Right lobe of liver (tissue), 4 donors: ENCODE results near the gene PFKL.

Experiments
- POLR2A ChIP-seq: fragments of 450-650 bp; IDR thresholded peaks from one replicate; pipeline ENCODE4 v1.6.1; 2017; ENCODE audit warnings: antibody characterized with exemption, mild to moderate bottlenecking
- TF ChIP-seq, protein P1 (sequence below), 4 donors: fragments of 200-600 bp in 3 of 4; fragments of 450-650 bp in 1 of 4; IDR thresholded peaks; one replicate each; pipeline versions ENCODE4 v1.5.1 to v1.8.0; 2016 to 2022; ENCODE audit warnings: antibody characterized with exemption in 4 of 4, mild to moderate bottlenecking in 2 of 4
- donor health status: DM: no; HTN: no; CAD: no.
- donor health status: DM: no; HTN: no; CAD: no.
- donor health status: DM: no; HTN: yes; CAD: no.

- TF ChIP-seq, protein P1, sequence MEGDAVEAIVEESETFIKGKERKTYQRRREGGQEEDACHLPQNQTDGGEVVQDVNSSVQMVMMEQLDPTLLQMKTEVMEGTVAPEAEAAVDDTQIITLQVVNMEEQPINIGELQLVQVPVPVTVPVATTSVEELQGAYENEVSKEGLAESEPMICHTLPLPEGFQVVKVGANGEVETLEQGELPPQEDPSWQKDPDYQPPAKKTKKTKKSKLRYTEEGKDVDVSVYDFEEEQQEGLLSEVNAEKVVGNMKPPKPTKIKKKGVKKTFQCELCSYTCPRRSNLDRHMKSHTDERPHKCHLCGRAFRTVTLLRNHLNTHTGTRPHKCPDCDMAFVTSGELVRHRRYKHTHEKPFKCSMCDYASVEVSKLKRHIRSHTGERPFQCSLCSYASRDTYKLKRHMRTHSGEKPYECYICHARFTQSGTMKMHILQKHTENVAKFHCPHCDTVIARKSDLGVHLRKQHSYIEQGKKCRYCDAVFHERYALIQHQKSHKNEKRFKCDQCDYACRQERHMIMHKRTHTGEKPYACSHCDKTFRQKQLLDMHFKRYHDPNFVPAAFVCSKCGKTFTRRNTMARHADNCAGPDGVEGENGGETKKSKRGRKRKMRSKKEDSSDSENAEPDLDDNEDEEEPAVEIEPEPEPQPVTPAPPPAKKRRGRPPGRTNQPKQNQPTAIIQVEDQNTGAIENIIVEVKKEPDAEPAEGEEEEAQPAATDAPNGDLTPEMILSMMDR (IDR thresholded peaks at IDR 0.05): no peak
- TF ChIP-seq POLR2A: no peak
Observed at GRCh38 chr21:44356160-44356559, 56.3 kb downstream of the PFKL start.
